HG03175 (cell line): ENCODE results near the gene TANK.
"Not testable (repeated sequence)": the region's sequence is repeated elsewhere in the genome, so short reads cannot be mapped to it uniquely, and the experiment has no call there.

Experiments
- ATAC-seq: cut with Tn5 transposase; IDR thresholded peaks from one replicate; pipeline ENCODE4 v1.9.1; 2021; ENCODE audit warnings: mild to moderate bottlenecking, moderate library complexity; ENCODE audit not compliant: unreplicated experiment

Gene TANK

GRCh38 chr2:161257123-161257952 lies 97.1 kb downstream of the TANK start:
- no peak for ATAC-seq

DNA sequence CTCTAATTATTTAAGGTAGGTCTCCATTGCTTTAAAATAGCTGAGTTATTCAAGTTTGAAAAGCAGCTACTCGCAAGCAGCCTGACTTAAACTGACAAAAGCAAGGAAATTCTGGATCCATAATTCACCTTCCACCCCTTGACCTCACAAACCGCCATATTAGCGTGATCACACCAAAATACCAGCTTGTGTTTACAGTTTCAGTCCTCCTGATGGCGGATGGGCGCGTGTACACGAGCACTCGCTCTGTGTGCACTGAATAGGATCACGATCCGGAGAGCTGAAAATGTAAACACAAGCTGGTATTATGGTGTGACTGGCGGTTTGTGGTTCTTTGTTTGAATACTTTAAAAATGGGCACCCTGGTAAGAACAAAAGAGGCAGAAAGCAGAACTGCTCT lies 105.6 kb downstream of the TANK start:
- no peak for ATAC-seq

DNA sequence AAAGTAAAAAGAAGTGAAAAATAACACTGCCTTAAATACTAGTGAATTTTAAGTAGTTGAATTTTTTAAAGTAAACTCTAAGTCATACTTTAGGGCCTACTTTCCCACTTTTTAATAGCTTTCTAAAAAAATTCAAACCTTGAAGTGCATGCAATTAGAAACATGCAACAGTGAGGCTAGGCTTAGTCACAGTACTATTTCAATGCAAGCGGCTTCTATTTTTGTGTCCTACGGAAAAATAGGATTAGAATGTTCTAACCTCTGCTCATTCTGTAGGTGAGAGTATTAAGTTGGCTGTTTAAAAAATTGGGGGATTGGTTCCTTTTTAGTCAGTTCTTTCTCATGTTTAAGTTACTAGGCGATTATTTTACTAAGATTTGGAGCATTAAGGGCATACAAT lies 108.9 kb downstream of the TANK start:
- ATAC-seq: no peak

DNA sequence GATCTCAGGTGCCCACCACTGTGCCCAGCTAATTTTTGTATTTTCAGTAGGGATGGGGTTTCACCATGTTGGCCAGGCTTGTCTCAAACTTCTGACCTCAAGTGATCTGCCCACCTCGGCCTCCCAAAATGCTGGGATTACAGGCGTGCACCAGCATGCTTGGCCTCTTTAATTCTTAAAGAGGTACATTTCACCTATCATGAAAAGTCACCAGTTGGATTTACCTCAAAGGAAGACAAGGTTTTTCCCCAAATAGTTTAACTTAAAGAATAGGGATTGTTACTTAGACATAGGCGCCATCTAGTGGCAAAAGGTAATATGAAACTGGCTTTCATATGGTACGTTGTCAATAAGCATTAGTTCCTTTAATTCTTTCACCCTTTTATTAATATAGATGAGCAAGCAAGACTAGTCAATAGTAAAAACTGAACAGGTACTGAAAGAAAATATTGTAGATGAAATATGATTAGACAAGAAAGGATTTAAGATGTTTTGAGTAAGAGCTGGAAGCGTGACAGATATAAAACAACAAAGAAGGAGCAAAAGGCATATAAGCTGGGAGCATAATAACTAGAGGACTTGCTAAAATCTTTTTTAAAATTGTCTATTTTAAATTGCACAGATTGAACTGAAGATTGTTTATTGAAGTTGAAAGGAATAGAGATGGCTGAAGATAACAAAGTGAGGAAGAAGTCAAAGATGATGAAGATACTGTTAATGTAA lies 113.0 kb downstream of the TANK start:
- peak; percentile 83 for ATAC-seq

GRCh38 chr2:161278564-161279229 lies 118.5 kb downstream of the TANK start:
- ATAC-seq: not testable (repeated sequence)

GRCh38 chr2:161279230-161279815 lies 119.1 kb downstream of the TANK start:
- not testable (repeated sequence) for ATAC-seq

DNA sequence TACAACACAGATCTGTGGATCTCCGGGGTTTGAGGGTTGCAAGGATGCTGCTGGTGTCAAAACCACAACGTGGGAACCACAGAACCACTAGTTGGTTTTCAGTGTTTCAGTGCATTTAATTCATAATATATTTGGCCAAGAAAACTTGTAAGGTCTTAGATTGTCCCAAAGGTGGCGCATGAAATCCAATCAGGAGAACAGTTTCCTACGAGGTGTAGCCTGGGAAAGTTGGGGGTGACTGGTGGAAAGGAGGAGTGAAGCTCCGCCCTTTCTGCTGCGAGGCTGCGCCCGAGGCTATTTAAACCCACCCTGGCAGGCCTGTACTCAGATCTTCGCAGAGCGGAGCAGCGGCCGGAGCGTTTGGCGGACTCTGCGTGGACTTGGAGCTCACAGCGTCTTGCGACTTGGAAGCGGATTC lies 120.7 kb downstream of the TANK start:
- ATAC-seq: not testable (repeated sequence)

GRCh38 chr2:161281615-161282310 lies 121.5 kb downstream of the TANK start:
- not testable (repeated sequence) for ATAC-seq

DNA sequence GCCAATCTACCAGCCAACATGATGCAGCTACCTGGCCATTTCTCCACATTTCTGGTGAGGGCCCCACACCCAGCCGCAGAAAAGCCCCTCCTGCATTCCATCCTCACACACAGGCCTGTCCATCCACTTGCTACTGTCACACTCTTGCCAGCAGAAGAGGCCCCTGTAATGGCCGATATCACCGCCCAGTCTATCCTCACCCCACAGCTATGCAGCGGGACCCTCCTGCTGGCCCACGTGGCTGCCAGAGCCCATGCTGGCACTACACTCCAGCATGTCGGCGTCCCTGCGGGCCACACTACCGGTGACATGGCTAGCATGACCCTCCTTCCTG lies 122.0 kb downstream of the TANK start:
- ATAC-seq: not testable (repeated sequence)

GRCh38 chr2:161283926-161284325 lies 123.7 kb downstream of the TANK start:
- no peak for ATAC-seq
